IMR-90 (cell line): Measurements from ENCODE around the gene KRTAP19-8.

Experiments
- CTCF ChIP-seq: conservative IDR thresholded peaks from 2 replicates; pipeline ENCODE4 v1.5.1; 2012; ENCODE audit warnings: mild to moderate bottlenecking, low read depth, low read length, improper control_type of control experiment
- ELK1 ChIP-seq: fragments of 150-350 bp; IDR thresholded peaks from 2 replicates; pipeline ENCODE4 v1.6.1; 2016; ENCODE audit warnings: low read depth, mild to moderate bottlenecking, low read length, moderate library complexity, borderline replicate concordance
- MAFK ChIP-seq: IDR thresholded peaks from 2 replicates; pipeline ENCODE4 v1.6.1; 2012; ENCODE audit warnings: low read depth, low read length, improper control_type of control experiment
- MAZ ChIP-seq: IDR thresholded peaks from 2 replicates; pipeline ENCODE4 v1.6.1; 2012; ENCODE audit warnings: low read depth, mild to moderate bottlenecking, low read length, improper control_type of control experiment, moderate library complexity, borderline replicate concordance
- POLR2A ChIP-seq: IDR thresholded peaks from 2 replicates; pipeline ENCODE4 v1.6.1; 2012; ENCODE audit warnings: mild to moderate bottlenecking, low read depth, low read length
- RAD21 ChIP-seq: IDR thresholded peaks from 2 replicates; pipeline ENCODE4 v1.6.1; 2012; ENCODE audit warnings: low read length, improper control_type of control experiment
- SMC3 ChIP-seq: fragments of 150-350 bp; IDR thresholded peaks from 2 replicates; pipeline ENCODE4 v1.6.1; 2016; ENCODE audit warnings: low read depth, mild to moderate bottlenecking, antibody characterized with exemption, low read length, moderate library complexity

DNA sequence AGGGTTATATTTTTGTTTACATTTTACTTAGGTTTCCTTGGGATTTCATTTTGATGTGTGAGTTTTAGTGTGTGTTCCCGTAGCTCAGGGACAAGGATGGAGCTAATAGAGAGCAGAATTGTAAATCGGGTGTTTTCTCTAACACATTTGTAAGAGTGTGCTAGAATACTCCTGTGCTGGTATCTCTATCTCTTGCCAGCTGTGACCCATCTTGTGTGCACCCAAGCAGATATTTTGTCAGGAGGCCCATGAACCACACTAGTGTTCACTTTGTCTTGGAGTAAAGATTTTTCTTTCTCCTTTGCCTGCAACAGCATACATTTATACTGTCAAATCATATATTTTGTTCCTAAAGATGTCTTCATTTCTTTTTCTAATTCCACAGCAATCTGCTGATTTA is 23.4 kb downstream of the KRTAP19-8 start:
- no peak for TF ChIP-seq POLR2A
- no peak for TF ChIP-seq CTCF
- TF ChIP-seq SMC3 = no peak
- no peak for TF ChIP-seq ELK1
- no peak for TF ChIP-seq RAD21
- TF ChIP-seq MAZ = no peak
- no peak for TF ChIP-seq MAFK
